ENCODE data around the gene ELOF1.

ELOF1 gene

DNA sequence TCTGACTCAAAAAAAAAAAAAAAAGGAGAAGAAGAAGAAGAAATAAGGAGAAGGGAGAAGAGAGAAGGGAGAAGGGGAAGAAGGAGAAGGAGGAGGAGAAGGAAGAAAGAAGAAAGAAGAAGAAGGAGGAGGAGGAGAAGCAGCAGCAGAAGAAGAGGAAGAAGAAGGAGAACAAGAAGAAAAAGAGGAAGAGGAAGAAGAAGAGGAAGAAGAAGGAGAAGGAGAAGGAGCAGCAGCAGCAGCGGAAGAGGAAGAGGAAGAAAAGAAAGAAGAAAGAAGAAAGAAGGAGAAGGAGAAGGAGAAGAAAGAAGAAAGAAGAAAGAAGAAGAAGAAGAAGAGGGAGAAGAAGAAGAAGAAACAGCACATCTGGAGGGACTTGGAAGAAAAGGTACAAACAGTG lies 24.5 kb downstream of the ELOF1 start:
- DNase-seq, result no peak

DNA sequence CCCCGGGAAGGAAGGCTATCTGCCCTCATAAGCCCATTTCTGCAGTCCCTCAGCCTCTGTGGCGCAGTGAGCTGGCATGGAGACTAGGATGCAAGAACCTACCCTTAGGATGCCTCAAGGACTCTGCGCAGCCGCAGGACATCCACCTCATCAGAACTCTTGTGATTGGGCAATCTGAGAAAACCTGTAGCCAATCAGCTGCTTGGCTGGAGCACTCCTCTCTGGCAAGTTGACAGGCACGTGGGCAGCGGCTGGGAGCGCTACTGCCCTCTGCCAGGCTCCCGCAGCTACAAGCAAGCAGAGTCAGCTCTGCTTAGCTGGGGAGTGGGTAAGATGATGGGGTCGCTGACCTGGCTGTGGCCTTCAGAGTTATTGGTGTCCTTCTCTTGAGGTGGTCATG lies 28.6 kb downstream of the ELOF1 start:
- DNase-seq, result peak; percentile 74

DNA sequence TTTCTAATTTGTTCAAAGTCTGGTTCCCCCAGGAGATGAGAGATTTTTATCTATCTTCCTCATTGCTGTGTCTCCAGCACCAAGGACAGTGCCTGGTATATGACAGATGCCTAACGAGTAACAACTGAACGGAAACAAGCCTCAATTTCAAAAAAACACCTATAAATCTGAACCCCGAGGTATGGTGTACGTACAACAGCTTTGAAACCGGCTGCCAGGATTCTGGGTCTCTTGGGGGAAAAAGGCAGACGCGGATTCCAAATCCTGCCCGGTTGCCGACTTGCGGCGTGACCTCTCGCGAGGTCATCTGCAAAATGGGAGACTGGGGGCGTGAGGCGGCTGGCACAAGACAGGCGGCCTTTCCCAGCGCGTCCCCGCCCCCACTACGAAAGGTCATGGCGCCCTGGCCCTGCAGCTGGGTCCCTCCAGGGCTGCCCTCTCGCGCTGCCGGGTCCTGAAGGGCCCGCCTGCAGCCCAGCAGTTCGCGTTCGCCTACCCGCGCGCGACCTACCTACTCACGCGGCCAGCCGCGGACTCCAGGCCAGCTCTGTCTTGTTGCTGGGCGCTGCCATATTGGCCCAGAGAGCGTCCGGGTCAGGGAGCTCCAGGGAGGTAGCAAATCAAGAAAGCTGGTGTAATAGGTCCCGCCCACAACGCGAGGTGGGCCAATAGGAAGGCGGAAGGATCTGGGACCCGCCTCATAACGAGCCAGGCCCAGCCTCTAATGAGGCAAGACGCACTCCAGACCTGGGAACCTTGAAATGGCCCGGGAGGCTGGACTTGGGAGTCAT lies 30.3 kb downstream of the ELOF1 start, which contains the start of gene ECSIT:
ECSIT (minus strand) TSS at position 584 of the 791 bp plus-strand sequence. CDS start 9,964 bp downstream, outside the sequence.
- DNase-seq, result peak; percentile 93

DNA sequence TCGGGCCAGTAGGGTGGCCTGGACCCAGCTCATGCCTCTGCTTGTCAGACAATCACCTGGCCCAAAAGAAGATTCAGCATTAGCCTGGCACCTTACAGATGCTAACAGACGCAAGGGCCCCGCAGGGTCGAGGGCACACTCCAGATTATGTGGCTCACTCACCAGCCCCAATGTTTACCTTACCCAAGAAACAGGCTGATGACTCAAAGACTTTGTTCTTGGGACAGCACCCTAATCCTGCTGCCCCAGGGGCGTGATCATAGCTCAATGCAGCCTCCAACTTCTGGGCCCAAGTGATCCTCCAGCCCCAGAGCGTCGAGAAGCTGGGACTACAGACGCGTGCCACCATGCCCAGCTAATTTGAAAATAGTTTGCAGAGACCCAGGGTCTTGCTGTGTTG lies 39.9 kb downstream of the ELOF1 start:
- no peak for DNase-seq

DNA sequence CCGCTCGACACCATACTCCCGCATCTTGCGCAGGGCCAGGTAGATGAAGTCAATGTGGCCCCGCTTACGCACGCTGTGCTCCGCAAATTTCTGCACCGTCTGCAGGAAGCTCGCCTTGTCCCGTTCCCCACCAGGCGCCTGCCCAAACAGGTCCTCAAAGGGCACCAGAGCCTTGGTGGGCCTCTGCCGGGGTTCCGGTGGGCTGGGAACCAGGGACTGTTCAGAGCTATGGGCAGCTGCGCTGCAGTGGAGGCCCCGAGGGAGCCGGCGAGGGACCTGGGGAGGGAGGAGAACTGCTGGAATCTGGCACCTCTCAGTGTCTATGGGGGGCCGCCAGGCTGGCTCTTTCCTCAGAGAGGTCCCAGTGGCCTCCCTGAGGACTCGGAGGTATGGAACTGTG lies 45.1 kb downstream of the ELOF1 start:
- no peak for DNase-seq

DNA sequence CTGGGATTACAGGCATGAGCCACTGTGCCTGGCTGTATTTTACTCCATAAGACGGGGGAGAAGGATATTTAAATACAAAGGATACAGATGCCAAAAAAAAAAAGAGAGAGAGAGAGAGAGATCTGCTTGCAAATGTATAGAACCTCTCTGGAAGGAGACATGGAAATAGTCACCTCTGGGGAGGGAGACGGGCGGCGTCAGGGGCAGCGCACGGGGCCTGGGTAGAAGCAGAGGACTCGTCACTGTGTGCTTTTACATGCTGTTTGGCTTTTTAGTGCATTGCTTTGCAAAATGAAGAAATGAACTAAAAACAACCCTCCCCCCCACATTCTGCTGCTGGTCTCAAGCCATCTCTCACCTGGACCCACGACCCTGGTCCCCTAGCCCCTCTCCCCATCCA lies 48.6 kb downstream of the ELOF1 start:
- no peak for DNase-seq

DNA sequence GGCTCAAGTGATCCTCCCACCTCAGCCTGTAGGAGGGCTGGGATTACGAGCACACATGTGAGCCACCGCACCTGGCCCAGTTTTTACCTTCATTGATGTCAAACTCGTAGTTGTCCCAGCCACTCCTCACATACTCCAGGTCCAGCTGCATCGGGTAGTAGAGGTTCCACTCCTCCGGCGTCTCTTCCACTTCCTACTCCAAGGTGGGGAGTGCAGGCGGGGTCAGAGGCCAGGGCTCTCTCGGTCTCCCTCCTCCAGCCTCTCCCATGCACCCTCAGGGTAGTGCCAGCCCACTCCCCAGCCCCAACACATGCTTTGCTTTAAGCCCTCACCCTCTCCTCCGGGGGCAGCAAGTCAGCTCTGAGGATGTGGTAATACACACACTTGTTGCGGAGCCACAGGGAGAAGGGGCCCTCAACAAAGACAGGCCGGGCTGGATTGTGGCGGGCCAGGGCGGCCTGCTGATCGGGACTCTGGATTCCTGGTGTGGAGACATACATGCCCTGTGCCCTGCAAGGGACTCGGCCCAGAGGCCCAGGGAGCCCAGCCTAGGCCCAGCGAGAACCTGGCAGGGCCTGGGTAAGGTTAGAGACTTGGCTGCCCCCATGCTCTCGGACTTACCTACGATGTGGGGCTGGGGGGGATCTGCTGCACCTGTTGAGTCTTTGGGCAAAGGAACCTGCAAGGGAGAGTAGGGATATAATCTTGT lies 51.5 kb downstream of the ELOF1 start:
- no peak for DNase-seq

DNA sequence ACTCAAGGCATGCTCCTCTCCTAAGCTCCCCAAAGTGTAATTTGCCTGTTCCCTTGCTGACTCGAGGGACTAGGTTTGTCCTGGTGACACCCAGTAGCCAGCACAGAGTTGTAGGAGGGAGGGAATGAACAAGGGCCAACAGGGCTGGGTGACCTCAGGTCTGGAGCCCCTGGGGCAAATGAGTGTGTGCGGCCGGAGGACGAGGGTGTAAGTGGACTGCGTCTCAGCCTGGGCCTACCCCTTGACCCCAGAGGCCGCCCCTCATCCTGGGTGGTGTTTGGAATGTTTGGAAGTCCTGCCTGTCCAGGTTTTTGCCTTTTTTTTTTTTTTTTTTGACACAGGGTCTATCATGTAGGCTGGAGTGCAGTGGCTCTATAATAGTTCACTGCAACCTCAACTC lies 52.1 kb downstream of the ELOF1 start:
- DNase-seq, result no peak

DNA sequence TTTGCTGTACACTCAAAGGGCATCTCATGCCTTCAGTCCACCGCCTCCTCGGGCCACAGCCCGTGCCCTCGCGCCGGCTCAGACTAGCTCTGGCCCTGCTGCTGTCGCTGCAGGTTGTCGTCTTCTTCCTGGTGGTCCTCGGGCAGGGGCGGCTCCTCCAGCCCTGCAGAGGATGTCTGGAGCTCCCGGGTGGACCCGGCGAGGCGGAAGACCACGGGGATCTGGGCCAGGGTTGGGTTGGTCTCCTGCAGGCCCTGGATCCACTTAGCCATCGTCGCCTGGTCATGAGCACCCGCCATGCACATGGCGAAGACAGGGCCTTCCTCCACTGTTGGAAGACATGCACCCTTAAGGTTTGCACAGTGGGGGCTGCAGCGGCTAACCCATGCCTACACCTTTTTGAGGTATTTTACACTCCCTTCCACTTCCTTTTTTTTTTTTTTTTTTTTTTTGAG lies 52.9 kb downstream of the ELOF1 start:
- no peak for DNase-seq

DNA sequence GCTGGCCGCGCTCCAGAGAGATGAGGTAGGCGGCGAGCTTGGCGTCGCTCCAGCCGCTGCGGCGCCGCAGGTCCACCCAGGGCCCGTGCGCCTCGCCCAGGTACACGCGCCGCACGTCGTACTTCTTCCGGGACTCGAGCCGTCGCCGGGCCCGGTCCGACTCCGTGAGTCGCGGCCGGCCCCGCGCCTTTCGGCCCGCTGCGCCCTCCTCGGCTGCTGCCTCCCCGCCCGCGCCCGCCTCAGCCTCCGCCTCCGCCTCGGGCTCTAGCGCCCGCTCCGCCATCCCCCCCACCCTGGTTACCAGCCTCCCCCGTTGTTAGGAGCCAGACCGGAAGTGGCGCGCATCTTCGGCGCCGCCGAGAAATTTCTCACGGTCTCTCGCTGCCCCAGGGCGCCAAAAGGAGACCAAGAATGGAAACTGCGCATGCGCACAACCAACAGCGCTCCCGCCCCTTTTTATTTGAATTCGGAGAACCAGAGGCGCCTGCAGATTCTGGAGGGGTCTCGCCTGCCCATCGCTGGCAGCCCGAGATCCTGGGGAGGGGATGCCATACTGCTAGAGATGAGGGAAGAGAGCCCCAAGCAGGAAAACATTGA lies 53.4 kb downstream of the ELOF1 start, which contains the start of gene ZNF653:
ZNF653 (minus strand) TSS at position 336 of the 597 bp plus-strand sequence; CDS start at position 283, 53 bp downstream.
- DNase-seq, result peak; percentile 98

DNA sequence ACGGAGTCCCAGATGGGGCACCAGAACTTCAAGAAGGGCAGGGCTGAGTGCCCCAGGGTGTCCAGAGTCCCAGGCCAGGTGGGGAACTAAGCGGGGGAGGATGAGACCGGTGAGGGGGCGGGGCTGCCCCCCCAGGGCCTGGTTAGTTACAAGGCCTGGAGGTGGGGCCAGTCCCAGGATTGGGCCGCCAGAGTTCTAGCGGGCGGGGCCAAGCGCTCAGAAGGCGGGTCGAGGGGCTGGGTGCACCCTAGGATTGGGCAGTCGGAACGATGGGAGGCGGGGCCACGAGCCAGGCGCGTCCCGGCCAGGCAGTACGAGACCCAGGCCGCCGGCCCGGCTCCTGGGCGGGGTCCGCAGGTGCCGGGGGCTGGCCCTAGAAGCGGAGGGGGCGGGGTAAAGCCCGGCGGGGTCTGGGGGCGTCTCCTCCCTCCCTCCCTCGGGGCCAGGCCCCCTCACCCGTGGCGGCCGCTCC lies 54.0 kb downstream of the ELOF1 start:
- peak; percentile 97 for DNase-seq

DNA sequence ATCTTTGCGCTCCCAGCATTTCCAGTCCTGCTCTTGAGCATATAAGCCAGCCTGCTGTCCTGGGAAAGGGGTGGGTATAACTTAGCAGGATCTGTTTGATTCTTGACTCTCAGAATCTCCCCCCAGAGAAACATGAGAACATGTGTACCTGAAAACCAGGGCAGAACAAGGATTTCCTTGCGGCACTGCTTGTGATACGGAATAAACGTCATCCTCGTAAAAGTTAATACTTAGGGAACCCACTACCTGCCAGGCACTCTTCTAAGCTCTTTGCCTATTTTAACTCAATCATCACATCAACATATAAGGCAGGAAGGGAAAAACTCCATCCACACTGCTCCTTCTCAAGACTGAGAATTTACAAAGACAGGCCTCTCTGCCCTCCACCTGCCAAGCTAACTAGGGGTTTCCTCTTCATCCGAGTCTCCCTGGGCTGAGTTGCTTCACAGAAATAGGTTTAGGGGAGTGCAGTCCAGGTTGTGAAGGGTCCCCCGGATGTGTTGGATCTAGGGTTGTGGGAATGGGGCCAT lies 54.5 kb downstream of the ELOF1 start:
- DNase-seq, result no peak

Measured in activated CD8-positive, alpha-beta memory T cell treated with anti-CD3 and anti-CD28 coated beads, Interleukin-2, amount 50 U/mL, for 48 hours (primary cell).